Measurements from ENCODE around the gene EML6.

EML6 gene

DNA sequence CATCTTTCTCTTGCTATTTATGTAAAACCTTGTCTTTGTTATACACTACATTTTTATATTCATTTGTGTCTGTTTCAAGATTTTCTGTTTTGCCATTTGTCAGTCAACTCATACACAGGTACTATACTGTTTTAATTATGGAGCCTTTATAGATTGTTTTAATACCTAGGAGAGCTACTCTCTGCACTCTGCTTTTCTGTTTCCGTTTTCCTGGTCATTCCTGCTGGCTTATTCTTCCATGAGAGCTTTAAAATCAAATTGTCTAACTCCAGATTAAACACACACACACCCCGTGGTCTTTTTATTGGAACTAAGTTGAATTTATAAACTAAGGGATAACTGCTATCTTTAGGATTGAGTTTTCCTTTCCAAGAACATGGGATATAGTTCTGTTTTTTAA, 165.6 kb downstream of the EML6 start:
- DNase-seq: no peak

DNA sequence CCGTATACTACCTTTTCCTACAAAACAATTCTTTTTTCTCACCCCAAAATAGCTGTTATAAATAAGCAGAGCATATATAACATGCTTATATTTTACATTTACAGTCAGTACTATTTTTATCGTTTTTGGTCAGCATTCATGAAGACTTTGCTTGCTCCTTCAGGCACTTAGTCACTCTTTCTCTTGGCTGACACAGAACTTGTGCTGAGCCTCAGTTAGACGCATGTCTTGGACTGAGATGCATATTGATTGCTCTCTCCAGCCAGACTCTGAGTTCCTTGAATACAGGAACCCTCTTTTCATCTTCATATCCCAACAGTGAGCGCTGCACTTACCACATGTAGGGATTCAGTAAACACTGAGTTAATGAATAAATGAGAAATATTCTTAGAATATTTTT, 168.4 kb downstream of the EML6 start:
- DNase-seq: no peak

DNA sequence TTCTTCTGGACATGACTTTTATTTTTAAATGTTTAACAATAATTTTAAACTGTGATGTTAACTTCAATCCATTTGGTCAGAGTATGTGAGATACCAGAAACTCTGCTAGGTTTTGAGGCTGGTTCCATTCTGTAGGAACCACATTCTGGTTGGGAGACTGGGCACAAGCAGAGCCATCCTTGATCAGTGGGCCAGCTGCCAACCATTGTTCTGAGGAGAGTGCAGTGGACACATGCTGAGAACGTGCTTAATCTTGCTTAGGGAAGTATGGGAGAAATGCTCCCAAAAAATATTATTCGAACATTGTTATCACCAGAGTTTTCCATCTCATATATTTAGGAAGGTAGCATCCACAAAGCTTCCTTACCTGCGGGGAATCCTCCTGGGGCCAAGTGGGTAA, 171.0 kb downstream of the EML6 start:
- DNase-seq: no peak

DNA sequence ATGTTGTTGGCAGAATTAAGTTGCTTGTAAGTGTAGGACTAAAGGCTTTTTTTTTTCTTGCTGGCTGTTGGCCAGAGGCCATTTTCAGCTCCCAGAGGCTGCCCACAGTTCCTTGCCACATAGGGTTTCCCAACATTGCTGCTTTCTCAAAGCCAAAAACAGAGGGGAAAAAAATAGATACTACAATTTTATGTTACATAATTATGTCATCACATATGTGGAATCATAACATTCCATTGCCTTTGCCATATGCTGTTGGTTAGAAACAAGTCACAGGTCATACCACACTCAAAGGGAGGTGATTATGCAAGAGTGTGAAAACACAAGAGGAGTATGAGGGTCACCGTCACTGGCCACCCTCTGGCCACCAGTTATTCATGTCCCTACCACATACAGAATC, 172.3 kb downstream of the EML6 start:
- DNase-seq: no peak

DNA sequence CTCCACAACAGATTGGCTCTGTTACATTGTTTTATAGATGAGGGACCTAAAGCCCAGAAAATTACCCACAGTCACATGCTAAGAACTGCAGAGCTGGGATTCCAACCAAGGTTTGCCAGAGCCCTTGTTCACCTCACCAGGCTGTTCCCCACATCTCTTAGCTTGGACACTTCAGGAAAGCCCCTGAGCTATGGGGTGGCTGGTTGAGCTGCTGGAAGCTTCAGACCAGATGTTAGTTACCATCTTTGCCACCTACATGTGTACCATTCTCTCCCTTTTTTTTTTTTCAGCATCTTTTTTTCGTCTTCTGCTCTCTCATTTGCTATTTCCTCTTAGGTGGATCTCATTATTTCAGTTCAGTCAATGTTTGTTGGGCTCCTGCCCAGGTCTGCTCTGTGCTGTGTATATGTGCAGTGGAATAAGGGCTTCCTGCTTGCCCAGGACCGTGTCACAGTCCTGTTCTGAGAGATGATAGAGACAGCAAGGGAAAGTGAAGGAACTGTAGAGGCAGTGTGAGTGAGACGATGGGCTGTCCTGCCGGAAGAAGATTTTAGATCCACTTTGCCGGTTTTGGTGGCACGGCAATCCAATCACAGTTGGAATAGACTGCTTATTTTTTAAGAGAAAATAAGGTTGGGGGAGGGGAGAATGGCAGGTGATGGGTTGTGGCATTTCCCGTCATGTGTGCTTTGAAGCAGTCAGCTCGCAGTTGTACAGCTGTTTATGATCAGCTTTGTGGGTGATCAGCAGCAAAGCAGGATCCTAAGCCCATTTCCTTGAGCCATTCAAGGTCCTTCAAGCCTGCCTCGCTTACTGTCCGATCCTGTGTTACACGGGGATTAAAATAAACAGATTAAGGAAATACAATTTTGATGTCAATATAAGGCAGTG, 174.2 kb downstream of the EML6 start:
- DNase-seq: no peak

DNA sequence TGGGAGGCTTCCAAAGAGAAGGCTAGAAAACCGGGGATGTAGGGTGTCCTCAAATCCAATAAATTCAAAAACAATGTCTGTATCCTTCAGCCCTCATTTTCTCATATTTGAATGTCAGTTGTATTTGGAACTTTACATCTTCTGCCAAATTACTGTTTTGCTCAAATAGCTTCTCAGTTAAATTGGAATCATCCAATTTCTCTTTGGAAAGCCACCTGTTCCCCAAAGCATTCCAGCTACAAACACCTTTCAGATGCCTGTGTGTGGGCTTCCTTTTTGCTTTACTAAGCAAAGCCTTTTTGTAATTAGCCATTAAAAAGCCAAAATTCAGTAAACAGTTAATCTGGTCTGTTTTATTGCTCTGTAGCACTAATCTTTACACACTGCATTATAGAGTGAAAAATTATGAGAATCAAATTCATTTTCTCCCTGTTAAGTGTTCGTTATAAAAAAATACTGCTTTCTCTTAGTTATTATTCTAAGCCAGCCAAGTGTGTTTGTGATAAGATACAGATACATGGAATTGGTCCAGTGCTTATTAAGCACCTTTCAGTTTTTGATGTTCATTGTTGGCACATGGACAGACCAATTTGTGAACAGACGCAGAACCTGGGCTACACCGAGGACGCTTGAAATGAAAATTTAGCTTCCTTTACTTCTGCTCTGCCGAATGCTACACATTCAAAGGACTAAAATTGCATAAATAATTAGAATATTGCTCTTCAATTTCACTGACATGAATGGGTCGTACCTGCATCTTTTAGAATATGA, 175.2 kb downstream of the EML6 start:
- no peak for DNase-seq

DNA sequence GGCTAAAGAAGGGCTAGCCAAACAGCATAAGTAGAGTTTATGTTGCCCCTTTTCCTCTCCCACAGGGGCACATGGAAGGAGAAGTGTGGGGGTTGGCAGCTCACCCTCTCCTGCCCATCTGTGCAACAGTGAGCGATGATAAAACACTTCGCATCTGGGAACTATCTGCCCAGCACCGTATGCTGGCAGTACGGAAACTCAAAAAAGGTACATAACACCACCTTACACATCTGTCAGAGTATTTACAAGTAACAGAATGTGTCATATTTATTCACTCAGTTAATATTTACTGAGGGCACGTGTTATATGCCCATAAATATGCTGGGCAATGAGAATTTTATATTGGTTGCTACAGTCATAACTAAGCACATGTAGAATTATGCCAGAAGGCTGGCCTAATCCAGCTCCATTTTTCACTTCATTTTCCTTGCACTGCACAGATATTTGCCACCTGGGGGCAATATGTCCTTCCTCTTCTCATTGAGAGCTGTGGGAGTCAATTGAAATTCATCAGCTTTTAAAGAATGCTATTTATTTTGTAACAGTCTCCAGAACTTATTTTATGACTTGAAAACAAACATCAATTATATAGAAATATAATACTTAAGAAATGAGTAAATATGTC, 176.2 kb downstream of the EML6 start:
- peak; percentile 79 for DNase-seq

DNA sequence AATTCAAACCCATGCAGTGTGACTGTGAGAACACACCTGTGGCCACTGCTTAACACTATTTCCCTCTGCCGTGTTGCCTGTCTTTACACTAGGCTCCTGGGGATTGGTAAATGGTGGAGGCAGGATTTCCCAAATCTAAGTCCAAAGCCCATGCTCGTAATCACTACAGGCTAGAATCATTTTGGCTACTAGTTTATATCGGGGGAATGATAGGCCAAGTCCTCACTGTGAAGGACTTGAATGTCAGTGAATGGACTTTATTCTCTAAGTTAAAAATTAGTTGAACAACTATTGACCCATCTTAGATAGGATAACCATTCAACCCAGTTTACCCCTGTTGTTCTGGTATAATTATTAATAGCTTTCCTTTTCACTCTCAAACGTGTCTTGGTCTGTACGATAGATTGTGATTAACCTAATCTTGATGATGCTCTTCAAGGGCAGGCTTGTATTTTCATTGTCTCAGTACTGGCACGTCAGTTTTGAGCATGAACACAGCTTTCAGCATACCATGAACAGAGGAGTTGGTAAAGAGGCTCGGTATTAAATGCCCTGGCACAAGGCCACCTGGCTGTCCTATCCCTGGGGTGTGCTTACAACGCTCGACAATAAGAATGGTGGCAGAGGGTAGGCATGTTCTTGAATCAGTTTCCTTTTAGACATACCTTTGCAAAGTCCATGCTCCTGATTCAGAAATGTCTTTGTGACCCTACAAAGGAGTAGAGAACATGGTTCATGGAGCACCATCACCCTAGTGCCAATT, 177.9 kb downstream of the EML6 start:
- no peak for DNase-seq

DNA sequence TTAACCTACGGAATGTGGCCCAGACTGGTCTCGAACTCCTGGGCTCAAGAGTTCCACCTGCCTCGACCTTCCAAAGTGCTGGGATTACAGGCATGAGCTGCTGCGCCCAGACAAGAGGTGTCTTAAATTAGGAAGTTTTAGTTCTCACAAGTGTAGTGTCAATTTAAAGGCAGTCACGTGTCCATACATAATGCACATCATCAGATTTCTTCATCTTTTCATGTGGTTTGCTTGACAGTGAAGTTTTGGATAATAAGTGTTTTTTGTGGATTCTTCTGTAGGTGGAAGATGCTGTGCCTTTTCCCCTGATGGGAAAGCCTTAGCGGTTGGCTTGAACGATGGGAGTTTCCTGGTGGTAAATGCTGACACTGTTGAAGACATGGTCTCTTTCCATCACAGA, 179.3 kb downstream of the EML6 start:
- no peak for DNase-seq

DNA sequence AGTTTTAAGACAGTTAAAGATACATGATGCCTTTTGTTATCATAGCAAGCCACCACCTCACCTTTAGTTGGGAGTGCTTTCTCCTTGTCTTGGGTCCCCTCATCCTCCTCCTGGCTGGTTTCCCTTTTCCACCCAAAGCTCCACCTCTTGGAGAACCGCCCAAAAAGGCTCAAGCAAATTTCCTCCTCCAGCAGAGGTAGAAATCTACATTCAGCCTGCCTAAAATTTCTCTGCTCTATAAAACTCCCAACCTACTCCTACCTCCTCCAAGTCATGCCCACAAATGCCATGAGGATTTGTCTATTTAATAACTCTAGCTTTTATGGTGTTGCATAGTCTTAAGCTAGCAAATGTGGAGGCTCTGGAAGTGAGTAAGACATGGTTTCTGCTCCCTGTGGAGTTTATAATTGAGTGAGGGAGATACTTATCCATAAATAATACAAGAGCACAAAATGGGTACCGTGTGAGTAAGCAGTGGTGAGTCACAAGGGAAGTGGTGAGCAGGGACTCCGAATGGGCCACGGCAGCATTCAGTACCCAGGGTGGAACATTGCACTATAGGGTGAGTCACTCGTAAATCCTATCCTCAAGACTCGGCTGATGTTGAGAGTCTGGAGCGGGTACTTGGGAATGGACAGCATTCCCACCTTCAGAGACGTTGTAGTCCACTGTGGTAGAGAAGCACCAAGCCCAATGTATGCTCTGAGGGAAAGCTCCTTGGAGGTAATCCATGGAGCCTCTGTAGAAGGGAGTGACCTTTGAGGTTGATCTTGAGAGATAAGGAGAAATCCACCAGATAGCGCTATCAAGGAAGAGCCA, 180.5 kb downstream of the EML6 start:
- DNase-seq: no peak

DNA sequence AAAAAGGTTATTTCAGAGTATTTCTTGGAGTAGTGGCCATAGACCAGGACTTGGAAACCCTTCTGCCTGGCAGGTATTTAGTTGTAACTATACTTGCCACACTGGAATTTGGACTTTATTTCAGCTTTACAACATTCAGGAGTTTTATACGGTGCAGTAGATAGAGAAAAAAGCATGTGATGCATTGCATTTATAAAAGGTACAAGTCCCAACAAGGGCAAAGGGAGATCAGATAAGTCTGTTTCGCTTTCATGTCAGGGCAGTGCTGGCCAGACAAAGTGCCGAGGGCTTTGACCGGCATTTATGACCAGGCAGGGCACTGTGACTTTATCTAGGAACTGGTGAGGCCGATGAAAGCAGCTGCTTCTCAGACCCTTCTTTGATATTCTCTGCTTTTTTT, 181.4 kb downstream of the EML6 start:
- no peak for DNase-seq

DNA sequence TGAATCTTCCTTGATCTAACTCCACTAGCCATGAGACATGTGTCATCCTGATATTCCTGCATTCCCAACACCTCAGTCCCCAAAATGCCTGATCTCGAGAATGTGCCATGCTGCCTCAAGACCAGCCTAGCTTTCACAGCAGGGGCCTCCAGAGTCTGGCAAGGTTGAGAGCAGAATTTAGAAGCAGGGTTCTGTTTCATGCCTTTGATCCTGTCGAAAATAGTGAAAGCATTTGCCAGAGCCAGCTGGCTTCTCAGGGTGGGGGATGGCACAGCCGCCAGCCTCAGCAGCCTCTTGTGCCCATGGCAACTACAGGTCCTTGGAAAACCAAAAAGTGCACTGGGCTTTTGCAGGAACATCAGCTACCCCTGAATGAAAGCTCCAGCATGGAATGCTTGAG, 183.3 kb downstream of the EML6 start:
- peak; percentile 30 for DNase-seq

DNA sequence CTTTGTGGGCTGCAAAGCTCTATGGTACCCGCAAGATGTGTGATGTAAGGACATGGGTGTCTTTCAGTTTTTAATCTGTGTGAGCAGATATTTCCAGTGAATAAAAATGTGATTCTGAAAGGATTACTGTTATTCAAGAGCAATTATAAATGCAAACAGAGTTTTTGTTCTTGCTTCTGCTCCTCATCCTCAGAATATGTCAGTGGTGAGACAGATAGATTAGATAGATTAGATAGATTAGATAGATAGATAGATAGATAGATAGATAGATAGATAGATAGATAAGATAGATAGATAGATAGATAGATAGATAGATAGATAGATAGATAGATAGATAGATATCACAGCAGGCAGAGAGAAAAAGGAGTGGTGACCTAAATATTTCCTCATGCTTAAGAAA, 184.2 kb downstream of the EML6 start:
- no peak for DNase-seq

DNA sequence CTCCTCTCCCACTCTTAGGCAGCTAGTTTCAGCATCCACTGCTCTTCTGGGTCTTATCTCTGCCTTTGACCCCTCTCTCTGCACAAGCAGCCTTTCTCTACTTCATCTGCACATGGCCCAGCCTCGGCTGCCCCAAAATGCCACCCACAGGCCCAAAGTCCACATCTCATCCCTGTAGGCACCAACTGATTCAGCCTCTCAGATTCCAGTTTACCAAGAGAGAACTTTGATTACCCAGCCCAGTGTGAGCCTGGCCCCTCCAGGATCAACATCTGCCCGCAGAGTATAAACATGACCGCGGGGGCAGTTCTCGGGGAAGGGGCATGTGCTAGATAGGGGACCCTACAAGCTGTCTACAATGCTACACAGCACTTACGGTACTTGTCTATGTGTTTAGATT, 185.1 kb downstream of the EML6 start:
- DNase-seq: no peak

DNA sequence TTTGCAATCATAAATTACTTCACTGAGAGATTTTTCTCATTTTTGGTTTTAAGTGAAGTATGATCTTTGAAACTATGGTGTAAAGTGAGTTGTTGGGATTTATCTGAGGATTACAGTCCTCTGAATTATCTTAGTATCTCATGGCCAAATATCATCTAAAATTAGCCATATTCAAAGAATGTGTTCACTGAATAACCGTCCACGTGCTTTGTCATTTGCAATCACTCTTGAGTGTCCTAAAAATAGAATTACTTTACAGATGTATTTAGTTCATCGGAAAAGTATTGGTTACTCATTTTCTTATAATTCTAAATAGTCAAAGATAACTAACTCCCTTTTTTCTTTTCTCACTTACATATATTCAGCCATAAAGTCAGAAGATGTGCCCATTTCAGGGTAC, 185.5 kb downstream of the EML6 start:
- DNase-seq: no peak

DNA sequence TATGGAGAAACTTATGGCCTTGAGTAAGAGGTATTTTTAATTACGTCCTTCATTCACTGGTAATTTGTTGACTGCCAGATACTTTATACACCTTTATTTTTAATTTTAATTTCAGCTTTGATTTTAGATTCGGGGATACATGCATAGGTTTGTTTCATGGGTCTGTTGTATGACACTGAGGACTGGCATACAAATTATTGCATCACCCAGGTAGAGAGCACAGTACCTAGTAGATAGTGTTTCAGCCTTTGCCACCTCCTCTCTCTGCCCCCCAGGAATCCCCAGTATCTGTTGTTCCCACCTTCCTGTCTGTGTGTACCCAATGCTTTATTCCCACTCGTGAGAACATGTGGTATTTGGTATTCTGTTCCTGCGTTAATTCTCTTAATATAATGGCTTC, 188.8 kb downstream of the EML6 start:
- no peak for DNase-seq

DNA sequence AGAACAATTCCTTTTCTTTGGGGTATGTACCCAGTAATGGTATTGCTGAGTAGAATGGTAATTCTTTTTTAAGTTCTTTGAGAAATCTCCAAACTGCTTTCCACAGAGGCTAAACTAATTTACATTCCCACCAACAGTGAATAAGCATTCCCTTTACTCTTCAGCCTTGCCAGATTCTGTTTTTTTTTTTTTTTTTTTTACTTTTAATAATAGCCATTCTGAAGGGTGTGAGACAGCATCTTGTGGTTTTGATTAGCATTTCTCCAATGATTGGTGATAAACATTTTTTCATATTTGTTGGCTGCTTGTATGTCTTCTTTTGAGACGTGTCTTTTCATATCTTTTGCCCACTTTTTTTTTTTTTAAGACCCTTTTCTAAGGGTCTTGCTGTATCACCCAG, 189.4 kb downstream of the EML6 start:
- no peak for DNase-seq

DNA sequence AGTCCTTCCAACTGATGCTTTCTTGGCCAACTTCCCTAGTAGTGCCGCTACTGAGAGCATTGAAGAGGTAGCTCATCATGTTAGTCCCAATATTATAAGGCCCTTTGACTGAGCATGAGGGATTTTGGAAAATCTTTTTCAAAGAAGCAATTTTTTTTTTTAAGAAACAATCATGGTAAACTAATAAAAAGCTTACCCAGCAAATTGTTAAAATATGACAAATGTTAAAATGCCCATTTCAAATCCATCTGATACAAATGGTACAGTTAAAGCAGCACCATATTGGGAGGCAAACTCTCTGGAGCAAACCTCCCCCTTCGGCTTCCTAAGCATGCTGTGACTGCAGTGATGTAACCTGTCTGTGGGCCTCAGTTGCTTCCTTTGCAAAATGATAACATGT, 191.2 kb downstream of the EML6 start:
- no peak for DNase-seq

DNA sequence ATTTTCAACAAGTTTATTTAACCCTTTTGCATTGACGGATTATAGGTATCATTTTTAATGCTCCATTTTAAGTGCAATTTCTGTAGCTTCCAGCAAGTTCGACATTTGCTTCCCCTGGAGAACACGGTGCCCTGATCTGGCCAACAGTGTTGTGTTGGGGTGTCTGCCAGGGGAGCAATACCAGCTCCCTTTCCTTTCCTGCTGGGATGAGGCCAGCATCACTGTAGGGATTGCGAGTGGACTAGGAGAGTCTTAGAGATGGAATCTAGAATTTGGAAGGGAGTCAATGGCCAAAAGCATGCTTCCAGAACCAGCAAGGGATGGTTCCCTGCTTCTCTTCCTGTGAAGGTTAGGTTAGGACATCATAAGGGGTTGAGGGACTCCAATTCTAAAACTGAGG, 191.6 kb downstream of the EML6 start:
- no peak for DNase-seq

DNA sequence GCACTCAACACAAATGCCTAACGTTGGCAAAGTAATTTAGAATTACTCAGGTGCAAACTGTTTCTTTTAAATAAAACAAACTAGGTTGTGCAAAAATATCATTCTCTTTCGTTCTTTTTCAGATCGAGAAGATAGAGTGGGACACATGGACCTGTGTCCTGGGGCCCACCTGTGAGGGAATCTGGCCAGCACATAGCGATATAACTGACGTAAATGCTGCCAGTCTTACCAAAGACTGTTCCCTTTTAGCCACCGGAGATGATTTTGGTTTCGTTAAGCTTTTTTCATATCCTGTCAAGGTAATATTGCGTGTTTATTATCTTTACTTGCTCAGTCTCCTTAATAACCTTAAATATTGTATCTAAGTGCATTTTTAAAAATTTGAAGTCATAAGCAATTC, 193.2 kb downstream of the EML6 start:
- no peak for DNase-seq

DNA sequence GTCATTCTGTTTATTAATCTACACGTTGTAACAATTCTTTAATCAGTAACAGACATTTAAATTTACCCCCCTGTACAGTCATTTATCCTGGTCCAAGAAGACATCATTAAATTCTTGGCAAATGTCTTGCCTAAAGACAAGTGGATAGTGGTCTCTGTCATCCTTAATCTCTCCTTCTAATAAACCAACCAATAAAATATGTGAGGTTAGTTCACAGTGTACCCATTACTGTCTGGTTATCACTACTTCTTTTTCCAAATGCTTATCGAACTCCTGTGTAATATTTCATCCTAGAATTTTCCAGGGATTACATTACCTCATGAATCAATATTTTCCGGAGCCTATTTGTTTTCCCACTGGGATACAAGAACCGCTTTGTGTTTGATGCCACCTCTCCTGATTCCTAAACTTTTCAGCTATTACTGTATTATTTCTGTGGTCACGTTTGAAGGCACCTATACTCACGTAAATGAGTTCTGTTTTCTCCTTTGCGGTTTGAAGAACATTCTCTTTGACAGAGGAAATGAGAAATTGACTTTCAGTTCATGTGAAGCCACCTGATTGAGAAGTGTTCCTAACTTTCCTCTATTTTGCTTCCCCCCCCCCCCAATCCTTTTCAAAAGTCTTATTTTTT, 195.3 kb downstream of the EML6 start:
- no peak for DNase-seq

DNA sequence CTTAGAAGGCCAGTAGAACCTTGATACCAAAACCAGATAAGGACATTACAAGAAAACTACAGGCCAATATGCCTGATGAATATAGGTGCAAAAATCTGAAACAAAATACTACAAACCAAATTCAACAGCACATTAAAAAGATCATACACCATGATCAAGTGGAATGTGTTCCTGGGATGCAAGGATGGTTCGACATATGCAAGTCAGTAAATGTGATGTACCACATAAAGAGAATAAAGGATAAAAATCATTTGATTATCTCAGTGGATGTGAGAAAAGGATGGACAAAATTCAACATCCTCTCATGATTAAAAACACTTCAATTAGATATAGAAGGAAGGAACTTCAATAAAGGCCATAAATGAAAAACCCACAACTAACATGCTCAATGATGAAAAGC, 197.2 kb downstream of the EML6 start:
- DNase-seq: no peak

Data from midbrain (tissue), 1 donor.